Right lobe of liver (tissue), 6 donors: ENCODE results near the gene ZC3H12A. TPM values are rescaled to one million over a fixed set of nuclear protein-coding genes. Genes with fewer than 3 reads are reported as not detected.

ENCODE experiments used
- ATAC-seq, 4 donors: fragments of 200-7000 bp; cut with Tn5 transposase; one replicate each; pipeline ENCODE4 v1.9.1; 2020; ENCODE audit warnings: mild to moderate bottlenecking in 4 of 4, moderate library complexity in 4 of 4
- DNase-seq, 3 donors: peaks; one replicate each; pipeline ENCODE4 v3.0.0-alpha.2; 2020
- H3K27ac ChIP-seq, 3 donors: fragments of 200-600 bp; one replicate each; pipeline ENCODE4 v1.8.0; 2022
- H3K27me3 ChIP-seq, 2 donors: fragments of 200-600 bp; one replicate each; pipeline ENCODE4 v1.8.0; 2022
- H3K36me3 ChIP-seq, 4 donors: fragments of 200-600 bp; sonication (generic) in 1 of 4; one replicate each; pipeline versions ENCODE4 v1.5.1 to v1.8.0; 2017 to 2022; ENCODE audit warnings: control low read depth in 1 of 4
- H3K4me1 ChIP-seq, 4 donors: fragments of 200-600 bp; sonication (generic) in 1 of 4; one replicate each; pipeline versions ENCODE4 v1.5.1 to v1.8.0; 2017 to 2022; ENCODE audit warnings: control low read depth in 1 of 4
- H3K4me3 ChIP-seq, 3 donors: fragments of 200-600 bp; one replicate each; pipeline ENCODE4 v1.8.0; 2022
- H3K9me3 ChIP-seq, 4 donors: fragments of 200-600 bp; sonication (generic) in 1 of 4; one replicate each; pipeline versions ENCODE4 v1.5.1 to v1.8.0; 2017 to 2022; ENCODE audit warnings: control low read depth in 1 of 4
- POLR2A ChIP-seq: fragments of 450-650 bp; IDR thresholded peaks from one replicate; pipeline ENCODE4 v1.6.1; 2017; ENCODE audit warnings: antibody characterized with exemption, mild to moderate bottlenecking
- WGBS: methylation state at CpG from one replicate; pipeline ENCODE4 v1.1.6; 2018; ENCODE audit warnings: low coverage, low lambda C conversion rate; ENCODE audit not compliant: insufficient coverage; ENCODE audit errors: missing lambda C conversion rate; 5-methylcytosine and 5-hydroxymethylcytosine counted together
- intact Hi-C, 2 donors: fragments of 100-400 bp; cut with DNase I; formaldehyde crosslinking; loops; one replicate each; pipeline versions ENCODE4 v1.11.2 to v1.14.1; 2022
- total RNA-seq, 6 experiments: library from RNA; depleted of rRNA in 2 of 6; stranded (reverse); fragments of >200 nt in 2 of 6; fragmentation: NEBNext Ultra II Directional in 3 of 6; extraction: Animal tissue kit (Norgen Biotek cat#: 25700) in 3 of 6; gene quantifications; one replicate each; pipeline versions ENCODE4 v1.1.0 to v1.2.4, GENCODE V29; 2016 to 2023
- TF ChIP-seq, protein P1 (sequence below), 4 donors: fragments of 200-600 bp in 3 of 4; fragments of 450-650 bp in 1 of 4; IDR thresholded peaks; one replicate each; pipeline versions ENCODE4 v1.5.1 to v1.8.0; 2016 to 2022; ENCODE audit warnings: antibody characterized with exemption in 4 of 4, mild to moderate bottlenecking in 2 of 4
- donor health status: DM: no; HTN: yes; CAD: no.
- donor health status: DM: no; HTN: no; CAD: no.
- donor health status: DM: no; HTN: no; CAD: no.
- donor health status: DM: no; HTN: yes; CAD: no.
- donor health status: DM: no; HTN: yes; CAD: no.

The ZC3H12A gene
- total RNA-seq, 6 experiments from 2014 or later, result 2.7 to 21.9 (median 8.3) TPM

- Histone ChIP-seq H3K4me3 (no peak overlapping the region), H3K9me3 (no peaks in the 10 kb centered on the region), H3K36me3 (no peaks in the 10 kb centered on the region), H3K27me3 (no peaks in the 10 kb centered on the region), H3K4me1 (peaks cover 0 to 26% (median 3%) of the 10 kb centered on the region in 4 donors), H3K27ac (no peak overlapping the region)
- intact Hi-C loops, result no loop called here
- DNase-seq (no peak), ATAC-seq (peak; percentile 44 to 73 (median 50))
- no peak for TF ChIP-seq POLR2A
- TF ChIP-seq, protein P1, sequence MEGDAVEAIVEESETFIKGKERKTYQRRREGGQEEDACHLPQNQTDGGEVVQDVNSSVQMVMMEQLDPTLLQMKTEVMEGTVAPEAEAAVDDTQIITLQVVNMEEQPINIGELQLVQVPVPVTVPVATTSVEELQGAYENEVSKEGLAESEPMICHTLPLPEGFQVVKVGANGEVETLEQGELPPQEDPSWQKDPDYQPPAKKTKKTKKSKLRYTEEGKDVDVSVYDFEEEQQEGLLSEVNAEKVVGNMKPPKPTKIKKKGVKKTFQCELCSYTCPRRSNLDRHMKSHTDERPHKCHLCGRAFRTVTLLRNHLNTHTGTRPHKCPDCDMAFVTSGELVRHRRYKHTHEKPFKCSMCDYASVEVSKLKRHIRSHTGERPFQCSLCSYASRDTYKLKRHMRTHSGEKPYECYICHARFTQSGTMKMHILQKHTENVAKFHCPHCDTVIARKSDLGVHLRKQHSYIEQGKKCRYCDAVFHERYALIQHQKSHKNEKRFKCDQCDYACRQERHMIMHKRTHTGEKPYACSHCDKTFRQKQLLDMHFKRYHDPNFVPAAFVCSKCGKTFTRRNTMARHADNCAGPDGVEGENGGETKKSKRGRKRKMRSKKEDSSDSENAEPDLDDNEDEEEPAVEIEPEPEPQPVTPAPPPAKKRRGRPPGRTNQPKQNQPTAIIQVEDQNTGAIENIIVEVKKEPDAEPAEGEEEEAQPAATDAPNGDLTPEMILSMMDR (IDR thresholded peaks at IDR 0.05), result no peak
- 51% methylated on average over 2 of the region's 2 CpGs for WGBS
Measured at GRCh38 chr1:37464443-37464842, 9.9 kb upstream of the ZC3H12A start.

DNA sequence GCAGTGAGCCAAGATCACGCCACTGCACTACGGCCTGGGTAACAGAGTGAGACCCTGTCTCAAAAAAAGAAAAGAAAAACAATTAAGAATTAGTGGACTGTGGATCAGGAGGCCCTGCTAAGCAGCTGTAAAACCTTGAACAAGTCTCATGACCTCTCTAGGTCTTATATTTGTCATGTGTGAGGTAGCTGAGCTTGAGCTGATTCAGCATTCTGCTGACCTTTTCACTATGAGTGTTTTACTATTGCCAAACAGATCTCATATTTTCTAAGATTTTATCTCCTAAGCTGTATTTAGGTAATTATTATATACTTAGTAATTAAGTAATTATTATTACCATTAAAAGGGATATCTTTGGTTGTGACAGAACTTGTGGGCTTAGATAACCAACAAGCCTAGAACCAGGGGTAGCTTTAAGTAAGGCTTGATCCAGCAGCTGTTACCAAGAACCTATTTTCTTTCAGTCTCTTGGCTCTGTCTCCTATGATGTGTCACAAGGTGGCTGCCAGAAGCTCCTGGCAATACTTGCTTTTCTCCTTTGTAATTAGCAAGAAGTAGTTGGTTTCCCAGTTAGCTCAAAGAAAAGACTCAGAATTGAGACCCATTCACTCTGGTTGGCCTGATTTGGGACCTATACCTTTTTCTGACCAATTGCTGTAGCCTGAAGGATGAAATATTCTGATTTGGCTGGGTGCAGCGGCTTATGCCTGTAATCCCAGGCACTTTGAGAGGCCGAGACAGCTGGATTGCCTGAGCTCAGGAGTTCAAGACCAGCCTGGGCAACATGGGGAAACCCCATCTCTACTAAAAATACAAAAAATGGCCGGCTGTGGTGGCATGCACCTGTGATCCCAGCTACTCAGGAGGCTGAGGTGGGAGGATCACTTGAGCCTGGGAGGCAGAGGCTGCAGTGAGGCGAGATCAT is 8.5 kb upstream of the ZC3H12A start:
- peaks cover 0 to 26% (median 3%) of the 10 kb centered on the region in 4 donors for H3K4me1 ChIP-seq
- ATAC-seq (peak in 3 of 4 donors; percentile 64 to 86 (median 78)), DNase-seq (no peak)
- H3K36me3 ChIP-seq, result no peaks in the 10 kb centered on the region
- no peak for TF ChIP-seq POLR2A
- TF ChIP-seq, protein P1 (IDR thresholded peaks at IDR 0.05), result no peak
- H3K9me3 ChIP-seq, result no peaks in the 10 kb centered on the region
- no peak overlapping the region for H3K4me3 ChIP-seq
- peak overlapping the region in 2 of 3 donors; percentile 13 to 58 for H3K27ac ChIP-seq
- 74% methylated on average over 4 of the region's 6 CpGs for WGBS
- H3K27me3 ChIP-seq, result no peaks in the 10 kb centered on the region
- intact Hi-C loops, result no loop called here

DNA sequence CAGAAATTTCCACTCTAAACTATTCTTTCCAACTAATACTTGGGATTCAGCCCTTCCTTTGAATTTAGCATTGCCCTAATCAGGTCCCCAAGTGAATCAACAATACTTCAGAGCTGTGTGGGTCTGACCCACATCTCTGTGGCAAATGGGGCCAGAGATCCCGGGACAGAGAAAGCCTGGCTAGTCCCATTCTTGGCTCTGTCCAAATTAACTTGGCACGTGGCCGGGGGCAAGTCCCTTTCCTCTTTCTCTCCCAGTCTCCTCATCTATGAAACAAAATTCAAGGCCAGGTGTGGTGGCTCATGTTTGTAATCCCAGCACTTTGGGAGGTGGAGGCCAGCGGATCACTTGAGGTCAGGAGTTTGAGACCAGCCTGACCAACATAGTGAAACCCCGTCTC is 6.3 kb upstream of the ZC3H12A start:
- ATAC-seq (no peak), DNase-seq (no peak)
- TF ChIP-seq, protein P1 (IDR thresholded peaks at IDR 0.05), result no peak
- no peak for TF ChIP-seq POLR2A
- Histone ChIP-seq H3K4me1 (peaks cover 0 to 40% (median 7%) of the 10 kb centered on the region in 4 donors), H3K27ac (no peak overlapping the region), H3K36me3 (no peaks in the 10 kb centered on the region), H3K4me3 (no peak overlapping the region), H3K9me3 (no peaks in the 10 kb centered on the region), H3K27me3 (no peaks in the 10 kb centered on the region)
- WGBS, result 57% methylated on average over 3 of the region's 5 CpGs
- intact Hi-C loops, result no loop called here

- Histone ChIP-seq H3K27me3 (no peaks in the 10 kb centered on the region), H3K4me3 (no peak overlapping the region), H3K9me3 (no peaks in the 10 kb centered on the region), H3K4me1 (peaks cover 0 to 38% (median 7%) of the 10 kb centered on the region in 4 donors), H3K36me3 (no peaks in the 10 kb centered on the region), H3K27ac (no peak overlapping the region)
- intact Hi-C loops, result no loop called here
- no peak for DNase-seq
- no peak for ATAC-seq
- TF ChIP-seq, protein P1 (IDR thresholded peaks at IDR 0.05), result no peak
- no peak for TF ChIP-seq POLR2A
- WGBS, result 79% methylated on average over 3 of the region's 3 CpGs
Measured at GRCh38 chr1:37469386-37469785, 5.0 kb upstream of the ZC3H12A start.
